HUES6 (cell line): ENCODE results near the gene MUS81.

ENCODE experiments used
- H3K27ac ChIP-seq: 2 replicates; pipeline ENCODE4 v1.7.0; 2013; ENCODE audit warnings: low read depth, mild to moderate bottlenecking, low read length, inconsistent platforms
- H3K27me3 ChIP-seq: 2 replicates; pipeline ENCODE4 v1.6.1; 2013; ENCODE audit warnings: low read length; ENCODE audit not compliant: control insufficient read depth, insufficient read depth
- H3K36me3 ChIP-seq: 2 replicates; pipeline ENCODE4 v1.6.1; 2013; ENCODE audit warnings: low read length; ENCODE audit not compliant: control insufficient read depth, insufficient read depth
- H3K4me1 ChIP-seq: 2 replicates; pipeline ENCODE4 v1.6.1; 2013; ENCODE audit warnings: low read length; ENCODE audit not compliant: control insufficient read depth, insufficient read depth
- H3K4me3 ChIP-seq: 2 replicates; pipeline ENCODE4 v1.5.1; 2013; ENCODE audit warnings: low read depth, low read length
- H3K9ac ChIP-seq: one replicate; pipeline ENCODE4 v1.6.1; 2013; ENCODE audit warnings: mild to moderate bottlenecking, low read length
- H3K9me3 ChIP-seq: 2 replicates; pipeline ENCODE4 v1.6.1; 2013; ENCODE audit warnings: low read depth, low read length; ENCODE audit not compliant: control insufficient read depth, insufficient read depth

MUS81 gene

GRCh38 chr11:65900125-65900898, 40.1 kb downstream of the MUS81 start, which contains the start of gene FOSL1:
TSS of gene FOSL1 (minus strand) at chr11:65900388. CDS start at chr11:65900339, 49 bp downstream.
- Histone ChIP-seq H3K27ac (peak within 1 kb of the TSS; percentile 78; the same call in 1 of the 2 replicates), H3K36me3 (peaks cover 17% of the 10 kb centered on the region), H3K4me3 (peak within 1 kb of the TSS; percentile 97), H3K9me3 (no peaks in the 10 kb centered on the region), H3K27me3 (peaks cover 43% of the 10 kb centered on the region), H3K4me1 (peaks cover 14% of the 10 kb centered on the region; the same call in 1 of the 2 replicates), H3K9ac (peak within 1 kb of the TSS; percentile 98)

- Histone ChIP-seq H3K9me3 (no peaks in the 10 kb centered on the region), H3K4me1 (peaks cover 14% of the 10 kb centered on the region; the same call in 1 of the 2 replicates), H3K36me3 (peaks cover 12% of the 10 kb centered on the region), H3K9ac (no peak overlapping the region), H3K27ac (no peak overlapping the region), H3K27me3 (peaks cover 43% of the 10 kb centered on the region), H3K4me3 (peak overlapping the region; percentile 97; the same call in 1 of the 2 replicates)
Measured at GRCh38 chr11:65900899-65901180, 40.6 kb downstream of the MUS81 start.

- no peaks in the 10 kb centered on the region for H3K36me3 ChIP-seq
- H3K27ac ChIP-seq = no peak overlapping the region
- peak overlapping the region; percentile 21; the same call in 1 of the 2 replicates for H3K4me3 ChIP-seq
- peaks cover 49% of the 10 kb centered on the region for H3K27me3 ChIP-seq
- peak overlapping the region; percentile 44 for H3K9ac ChIP-seq
- H3K4me1 ChIP-seq = peaks cover 14% of the 10 kb centered on the region; the same call in 1 of the 2 replicates
- no peaks in the 10 kb centered on the region for H3K9me3 ChIP-seq
Measured at GRCh38 chr11:65903068-65903481, 42.8 kb downstream of the MUS81 start.

DNA sequence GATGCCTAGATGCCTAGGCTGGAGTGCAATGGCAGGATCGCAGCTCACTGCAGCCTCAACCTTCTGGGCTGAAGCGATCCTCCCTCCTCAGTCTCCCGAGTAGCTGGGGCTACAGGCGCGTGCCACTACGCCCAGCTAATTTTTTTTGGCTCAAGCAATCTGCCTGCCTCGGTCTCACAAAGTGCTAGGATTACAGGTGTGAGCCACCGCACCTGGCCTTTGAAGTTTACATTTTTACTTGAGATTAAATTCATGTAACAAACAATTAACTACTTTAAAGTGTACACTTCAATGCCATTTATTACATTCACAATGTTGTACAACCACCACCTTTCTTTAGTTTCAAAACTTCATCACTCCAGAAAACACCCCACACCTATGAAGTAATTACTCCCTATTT, 43.5 kb downstream of the MUS81 start:
- H3K27me3 ChIP-seq = peaks cover 46% of the 10 kb centered on the region
- H3K36me3 ChIP-seq = no peaks in the 10 kb centered on the region
- H3K27ac ChIP-seq = no peak overlapping the region
- H3K4me3 ChIP-seq = peak overlapping the region; percentile 1; the same call in 1 of the 2 replicates
- H3K4me1 ChIP-seq = peaks cover 11% of the 10 kb centered on the region; the same call in 1 of the 2 replicates
- no peaks in the 10 kb centered on the region for H3K9me3 ChIP-seq
- peak overlapping the region; percentile 36 for H3K9ac ChIP-seq

DNA sequence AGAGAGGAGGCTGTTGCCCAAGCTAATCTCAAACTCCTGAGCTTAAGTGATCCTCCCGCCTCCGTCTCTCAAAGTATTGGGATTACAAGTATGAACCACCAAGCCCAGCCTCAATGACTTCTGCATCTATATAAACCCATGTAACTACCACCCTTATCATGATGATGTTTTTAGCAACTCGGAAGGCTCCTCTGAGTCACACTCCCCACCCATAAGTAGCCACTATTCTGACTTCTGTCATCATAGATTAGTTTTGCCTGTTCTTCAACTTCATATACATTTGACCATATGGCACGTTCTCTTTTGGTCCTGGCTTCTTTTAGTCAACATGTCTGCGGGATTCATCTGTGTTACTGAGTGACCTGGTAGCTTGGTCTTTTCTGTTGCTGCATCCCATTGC, 46.4 kb downstream of the MUS81 start:
- peaks cover 14% of the 10 kb centered on the region for H3K4me1 ChIP-seq

GRCh38 chr11:65907878-65908277, 47.6 kb downstream of the MUS81 start:
- Histone ChIP-seq H3K27me3 (peaks cover 15% of the 10 kb centered on the region), H3K27ac (no peak overlapping the region), H3K9ac (no peak overlapping the region), H3K36me3 (no peaks in the 10 kb centered on the region), H3K9me3 (no peaks in the 10 kb centered on the region), H3K4me3 (no peak overlapping the region), H3K4me1 (peaks cover 20% of the 10 kb centered on the region)

More for the DNA sequence above, 46.4 kb downstream of the MUS81 start:
- Histone ChIP-seq H3K27me3 (peaks cover 27% of the 10 kb centered on the region), H3K36me3 (no peaks in the 10 kb centered on the region), H3K4me3 (no peak overlapping the region), H3K9me3 (no peaks in the 10 kb centered on the region), H3K9ac (no peak overlapping the region), H3K27ac (no peak overlapping the region)

- no peaks in the 10 kb centered on the region for H3K9me3 ChIP-seq
- peaks cover 27% of the 10 kb centered on the region for H3K4me1 ChIP-seq
- peak overlapping the region; percentile 42 for H3K9ac ChIP-seq
- no peaks in the 10 kb centered on the region for H3K36me3 ChIP-seq
- H3K27me3 ChIP-seq = peaks cover 13% of the 10 kb centered on the region
- H3K27ac ChIP-seq = no peak overlapping the region
- no peak overlapping the region for H3K4me3 ChIP-seq
Measured at GRCh38 chr11:65911682-65912568, 51.7 kb downstream of the MUS81 start.

- no peak overlapping the region for H3K27ac ChIP-seq
- no peak overlapping the region for H3K4me3 ChIP-seq
- H3K36me3 ChIP-seq = no peaks in the 10 kb centered on the region
- H3K4me1 ChIP-seq = peaks cover 34% of the 10 kb centered on the region
- no peak overlapping the region for H3K9ac ChIP-seq
- no peaks in the 10 kb centered on the region for H3K9me3 ChIP-seq
- H3K27me3 ChIP-seq = peaks cover 9% of the 10 kb centered on the region
Measured at GRCh38 chr11:65912845-65913244, 52.6 kb downstream of the MUS81 start.

DNA sequence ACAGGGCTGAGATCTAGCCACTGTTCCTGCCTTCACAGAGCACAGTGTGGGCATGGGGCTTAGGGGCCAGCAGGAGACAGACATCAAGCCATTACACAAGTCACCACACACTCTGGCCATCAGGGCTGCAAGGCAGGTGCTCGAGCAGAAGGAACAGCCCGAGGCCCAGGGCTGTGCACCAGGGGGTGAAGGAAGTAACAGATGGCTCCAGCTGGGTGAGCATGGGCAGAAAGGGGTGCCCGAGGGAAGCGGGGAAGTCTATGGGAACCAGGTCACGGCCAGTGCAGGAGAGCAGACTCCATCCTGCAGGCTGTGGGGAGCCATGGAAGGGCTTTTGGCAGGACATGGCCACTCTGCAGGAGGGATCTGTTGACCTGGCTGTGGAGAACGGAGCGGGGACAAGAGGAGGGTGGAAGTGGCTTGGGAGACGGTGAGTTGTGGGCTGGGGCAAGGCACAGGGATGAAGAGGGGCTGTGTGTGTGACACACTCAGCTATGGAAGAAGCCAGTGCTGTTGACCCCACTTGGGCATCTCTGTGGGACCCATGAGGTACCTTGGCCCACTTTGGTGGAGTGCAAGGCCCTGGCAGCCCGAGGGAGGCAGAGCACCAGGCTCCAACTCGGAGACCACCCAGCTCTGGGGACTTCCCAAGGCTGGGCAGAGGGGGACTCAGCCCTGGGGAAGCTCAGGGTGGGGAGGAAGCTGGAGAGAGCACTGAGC, 55.0 kb downstream of the MUS81 start:
- H3K4me1 ChIP-seq = peaks cover 43% of the 10 kb centered on the region
- no peak overlapping the region for H3K27ac ChIP-seq

GRCh38 chr11:65915821-65916251, 55.6 kb downstream of the MUS81 start:
- H3K27ac ChIP-seq = peak overlapping the region; percentile 7; the same call in 1 of the 2 replicates
- peak overlapping the region; percentile 29; the same call in 1 of the 2 replicates for H3K4me3 ChIP-seq
- no peaks in the 10 kb centered on the region for H3K9me3 ChIP-seq
- peaks cover 47% of the 10 kb centered on the region for H3K4me1 ChIP-seq
- H3K9ac ChIP-seq = peak overlapping the region; percentile 71
- H3K36me3 ChIP-seq = 0 out of 2 replicates have a peak, but pooled peaks cover 5% of the 10 kb centered on the region
- no peaks in the 10 kb centered on the region for H3K27me3 ChIP-seq

More for the DNA sequence above, 55.0 kb downstream of the MUS81 start:
- peak overlapping the region; percentile 29; the same call in 1 of the 2 replicates for H3K4me3 ChIP-seq
- H3K9ac ChIP-seq = peak overlapping the region; percentile 71
- no peaks in the 10 kb centered on the region for H3K36me3 ChIP-seq
- H3K9me3 ChIP-seq = no peaks in the 10 kb centered on the region
- no peaks in the 10 kb centered on the region for H3K27me3 ChIP-seq
